Adipose tissue (tissue), 3 donors: ENCODE data around the gene OTULINL. TPM values are rescaled to one million over a fixed set of nuclear protein-coding genes. Genes with fewer than 3 reads are reported as not detected.

Source experiments
- H3K27ac ChIP-seq: one replicate; pipeline ENCODE4 v1.5.1; 2013; ENCODE audit warnings: low read depth, low read length
- WGBS, 3 donors: extraction: QIAGEN DNeasy Blood & Tissue Kit; methylation state at CpG; one replicate each; pipeline ENCODE4 v1.1.7; 2013; 5-methylcytosine and 5-hydroxymethylcytosine counted together
- polyA plus RNA-seq, 3 donors: library from polyadenylated mRNA; stranded (reverse); fragments of 200-250 nt; gene quantifications; one replicate each; pipeline ENCODE4 v1.2.3, GENCODE V29; 2013
- donor health status: healthy with polysubstance abuse.
- donor health status: Bipolar disorder and iron deficiency.
- donor health status: healthy.

Gene OTULINL
- polyA plus RNA-seq, 3 donors = 3.1 to 7.3 (median 3.1) TPM

DNA sequence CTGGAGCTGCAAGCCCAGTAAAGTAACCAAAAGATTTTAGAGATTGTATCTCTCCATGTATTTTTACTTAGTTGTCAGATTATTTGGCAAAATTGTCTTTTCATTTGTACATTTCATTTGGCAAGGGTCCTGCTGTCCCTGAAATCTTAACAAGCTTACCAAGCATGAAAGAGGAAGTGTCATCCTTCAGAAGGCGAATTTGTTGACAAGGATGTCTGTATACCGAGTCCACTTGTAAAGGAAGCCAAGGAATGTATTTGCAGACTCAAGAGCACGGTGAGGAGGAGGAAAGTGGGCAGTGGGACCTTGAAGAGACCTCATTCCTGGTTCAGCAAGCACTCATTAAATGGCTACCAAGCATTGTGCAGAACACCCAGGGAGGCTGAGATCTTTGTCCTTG lies 7.5 kb upstream of the OTULINL start:
- 25 to 72% (median 31%) methylated on average over 3 of the region's 3 CpGs for WGBS, 3 donors

DNA sequence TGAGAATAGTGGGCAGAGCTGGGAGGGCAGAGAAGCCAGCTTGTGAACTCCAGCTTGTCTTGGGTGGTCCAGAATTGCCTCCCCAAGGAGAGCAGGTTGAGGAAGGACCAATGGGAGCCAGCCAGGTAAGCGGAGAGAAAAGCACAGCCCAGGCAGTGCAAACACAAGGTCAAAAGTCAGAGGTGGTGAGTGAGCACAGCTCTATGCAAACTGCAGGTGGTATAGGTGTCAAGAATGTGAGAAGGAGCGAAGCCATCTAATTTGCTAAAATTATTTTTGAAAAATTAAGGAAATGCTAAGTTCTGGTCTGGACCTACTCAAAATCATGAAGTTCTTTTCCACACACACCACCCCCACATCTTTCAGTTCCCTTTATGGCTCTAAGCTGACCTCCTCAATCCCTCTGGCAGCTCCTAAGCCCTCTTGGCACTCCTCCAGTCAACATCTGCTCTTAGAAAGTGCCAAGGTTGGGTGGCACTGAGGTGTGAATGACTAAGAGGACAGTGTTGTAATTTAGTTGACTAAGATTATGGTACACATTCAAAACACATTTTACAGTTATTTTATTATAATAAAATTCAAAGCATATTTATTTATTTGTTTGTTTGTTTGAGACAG lies 6.6 kb upstream of the OTULINL start:
- H3K27ac ChIP-seq = no peak overlapping the region

More for the DNA sequence above, 7.5 kb upstream of the OTULINL start:
- no peak overlapping the region for H3K27ac ChIP-seq

GRCh38 chr5:14576206-14576605 lies 5.4 kb upstream of the OTULINL start:
- H3K27ac ChIP-seq = no peak overlapping the region
- 86 to 90% (median 86%) methylated on average over 7 of the region's 7 CpGs for WGBS, 3 donors

More for the DNA sequence above, 6.6 kb upstream of the OTULINL start:
- 80 to 92% (median 91%) methylated on average over 2 of the region's 2 CpGs for WGBS, 3 donors

- no peak overlapping the region for H3K27ac ChIP-seq
- 94 to 98% (median 97%) methylated on average over 40 of the region's 40 CpGs for WGBS, 3 donors
These were observed 4.4 kb upstream of the OTULINL start for GRCh38 chr5:14577079-14577725.

DNA sequence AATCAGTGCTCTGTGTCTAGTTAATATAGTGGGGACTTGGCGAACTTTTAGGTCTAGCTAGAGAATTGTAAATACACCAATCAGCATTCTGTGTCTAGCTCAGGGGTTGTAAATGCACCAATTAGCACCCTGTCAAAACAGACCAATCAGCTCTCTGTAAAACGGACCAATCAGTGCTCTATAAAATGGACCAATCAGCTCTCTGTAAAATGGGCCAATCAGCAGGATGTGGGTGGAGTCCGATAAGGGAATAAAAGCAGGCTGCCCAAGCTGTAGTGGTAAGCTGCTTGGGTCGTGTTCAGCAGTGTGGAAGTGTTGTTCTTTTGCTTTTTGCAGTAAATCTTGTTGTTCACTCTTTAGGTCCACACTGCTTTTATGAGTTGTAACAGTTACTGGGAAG lies 3.6 kb upstream of the OTULINL start:
- 86 to 92% (median 90%) methylated on average over 4 of the region's 4 CpGs for WGBS, 3 donors

DNA sequence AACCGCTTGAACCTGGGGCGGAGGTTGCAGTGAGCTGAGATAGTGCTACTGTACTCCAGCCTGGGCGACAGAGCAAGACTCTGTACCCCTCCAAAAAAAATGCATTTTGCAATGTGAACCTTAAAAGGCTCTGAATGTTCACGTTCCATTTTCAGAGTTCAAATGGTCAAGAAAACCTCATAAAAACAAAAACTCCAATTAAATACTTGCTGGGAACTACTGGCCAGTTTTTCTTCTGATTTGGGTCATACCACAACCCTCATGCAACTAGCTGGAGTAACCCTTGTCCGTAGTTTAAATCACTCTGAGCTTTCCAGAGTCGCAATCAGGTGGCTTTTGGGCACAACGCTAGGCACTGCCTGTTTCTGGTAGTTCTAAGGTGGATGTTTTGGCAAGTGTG lies 2.3 kb upstream of the OTULINL start:
- H3K27ac ChIP-seq = no peak overlapping the region
- WGBS, 3 donors = 89 to 93% (median 90%) methylated on average over 7 of the region's 7 CpGs

More for the DNA sequence above, 3.6 kb upstream of the OTULINL start:
- no peak overlapping the region for H3K27ac ChIP-seq

DNA sequence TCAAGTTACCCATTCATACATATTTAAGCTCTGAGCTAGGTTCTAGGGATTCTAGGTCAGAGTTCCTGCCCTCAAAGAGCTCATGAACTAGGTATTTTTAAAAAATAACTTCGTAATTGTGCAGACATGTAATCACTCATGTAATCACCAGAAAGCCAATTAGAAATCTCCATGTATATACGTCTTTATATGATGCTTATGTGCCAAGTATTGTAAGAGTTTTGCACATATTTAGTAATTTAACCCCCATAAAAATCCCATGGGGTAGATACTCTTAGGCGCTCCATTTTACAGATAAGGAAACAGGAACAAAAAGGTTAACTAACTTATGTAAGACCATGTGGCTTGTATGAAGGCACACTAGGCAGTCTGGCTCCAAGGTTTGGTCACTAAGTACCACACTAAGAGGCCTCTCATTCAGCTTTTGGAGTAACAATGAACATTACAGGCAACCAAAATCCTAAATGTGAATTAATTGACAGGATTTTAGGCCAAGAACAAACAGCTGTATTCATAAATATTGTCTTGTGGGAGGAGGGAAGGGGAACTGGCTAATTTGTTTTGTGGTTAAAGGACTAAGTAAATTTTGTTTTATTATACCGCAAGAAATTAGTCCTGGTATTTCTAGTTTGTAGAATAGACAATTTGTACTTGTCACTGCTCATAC lies 1.7 kb upstream of the OTULINL start:
- H3K27ac ChIP-seq = no peak overlapping the region
- 89 to 94% (median 92%) methylated on average over 4 of the region's 4 CpGs for WGBS, 3 donors

DNA sequence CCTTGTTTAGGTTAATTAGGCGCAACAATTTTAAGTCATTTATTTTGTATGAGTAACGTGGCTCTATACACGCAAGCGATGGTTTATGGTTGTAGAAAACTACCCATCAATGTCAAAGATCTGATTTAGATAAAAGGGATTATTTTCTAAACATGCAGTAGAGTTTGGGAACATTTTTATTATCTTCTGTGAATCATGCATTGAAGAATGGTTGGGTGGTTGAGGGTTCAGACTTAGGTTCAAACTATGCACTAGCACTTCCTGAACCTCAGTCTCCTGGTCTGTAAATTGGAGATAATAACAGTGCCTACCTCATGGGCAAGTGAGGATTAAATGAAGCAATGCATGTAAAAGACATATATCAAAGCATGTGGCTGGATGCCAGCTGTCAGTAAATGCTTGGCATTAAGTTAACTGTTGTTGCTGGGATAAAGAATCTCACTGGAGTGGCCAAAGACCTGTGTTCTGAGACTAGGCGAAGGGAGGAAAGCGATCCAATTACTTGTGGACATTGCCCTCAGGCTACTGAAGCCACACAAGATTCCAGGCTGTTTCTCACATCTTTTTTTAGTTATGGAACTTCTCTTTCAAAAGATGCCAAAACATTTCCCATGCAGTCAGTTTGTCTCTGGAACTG lies 1.1 kb upstream of the OTULINL start:
- no peak overlapping the region for H3K27ac ChIP-seq
- WGBS, 3 donors = 87 to 93% (median 93%) methylated on average over 6 of the region's 6 CpGs

GRCh38 chr5:14581891-14582796 lies 552 bp downstream of the OTULINL start:
- 3% methylated on average over 56 to 86 of the region's 86 CpGs for WGBS, 3 donors
- no peak overlapping the region for H3K27ac ChIP-seq

- H3K27ac ChIP-seq = no peak overlapping the region
- 38 to 49% (median 39%) methylated on average over 8 to 9 of the region's 9 CpGs for WGBS, 3 donors
These were observed 1.2 kb downstream of the OTULINL start for GRCh38 chr5:14582797-14583137.

DNA sequence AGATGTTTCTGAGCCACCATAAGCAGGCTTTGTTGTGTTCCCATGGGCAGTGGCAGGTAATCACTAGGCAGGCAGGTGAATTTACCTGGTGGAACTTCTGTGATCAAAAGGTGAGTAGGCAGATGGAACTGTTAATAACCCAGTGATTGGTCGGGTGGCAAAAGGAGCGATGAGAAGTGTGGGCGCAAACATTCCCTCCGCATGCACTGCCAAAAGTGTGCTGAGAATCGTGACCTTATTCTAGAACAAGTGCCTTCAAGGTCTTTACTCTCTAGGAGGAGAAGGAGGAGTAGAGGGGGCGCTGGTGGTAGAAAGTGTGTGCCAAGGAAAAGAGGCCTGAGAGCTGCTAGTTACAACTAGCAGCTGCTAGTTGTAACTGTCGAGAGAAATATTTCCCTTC lies 3.3 kb downstream of the OTULINL start:
- no peak overlapping the region for H3K27ac ChIP-seq

DNA sequence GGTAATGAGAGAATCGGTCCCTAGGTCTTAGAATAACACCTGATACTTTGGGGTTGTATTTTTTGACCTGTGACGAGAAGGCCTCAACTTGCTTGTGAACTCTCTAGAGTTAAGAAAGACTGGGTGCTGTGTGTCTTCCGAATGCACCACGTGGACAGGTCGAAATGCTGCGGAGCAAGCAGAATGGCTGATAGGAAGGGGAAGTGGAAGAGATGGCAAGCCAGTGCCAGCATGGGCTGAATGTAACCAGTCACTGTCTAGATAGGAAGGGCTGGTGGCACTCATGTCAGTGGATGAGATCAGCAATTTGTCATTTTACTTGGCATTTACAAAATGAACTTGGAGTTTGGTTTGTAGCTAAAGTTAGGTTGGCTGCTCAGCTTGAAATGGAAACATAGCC lies 5.6 kb downstream of the OTULINL start:
- WGBS, 3 donors = 63 to 92% (median 67%) methylated on average over 6 of the region's 6 CpGs
- H3K27ac ChIP-seq = no peak overlapping the region

More for the DNA sequence above, 3.3 kb downstream of the OTULINL start:
- WGBS, 3 donors = 43 to 92% (median 89%) methylated on average over 7 of the region's 7 CpGs

GRCh38 chr5:14588145-14588544 lies 6.6 kb downstream of the OTULINL start:
- WGBS, 3 donors = 46 to 91% (median 46%) methylated on average over 2 of the region's 2 CpGs
- no peak overlapping the region for H3K27ac ChIP-seq

DNA sequence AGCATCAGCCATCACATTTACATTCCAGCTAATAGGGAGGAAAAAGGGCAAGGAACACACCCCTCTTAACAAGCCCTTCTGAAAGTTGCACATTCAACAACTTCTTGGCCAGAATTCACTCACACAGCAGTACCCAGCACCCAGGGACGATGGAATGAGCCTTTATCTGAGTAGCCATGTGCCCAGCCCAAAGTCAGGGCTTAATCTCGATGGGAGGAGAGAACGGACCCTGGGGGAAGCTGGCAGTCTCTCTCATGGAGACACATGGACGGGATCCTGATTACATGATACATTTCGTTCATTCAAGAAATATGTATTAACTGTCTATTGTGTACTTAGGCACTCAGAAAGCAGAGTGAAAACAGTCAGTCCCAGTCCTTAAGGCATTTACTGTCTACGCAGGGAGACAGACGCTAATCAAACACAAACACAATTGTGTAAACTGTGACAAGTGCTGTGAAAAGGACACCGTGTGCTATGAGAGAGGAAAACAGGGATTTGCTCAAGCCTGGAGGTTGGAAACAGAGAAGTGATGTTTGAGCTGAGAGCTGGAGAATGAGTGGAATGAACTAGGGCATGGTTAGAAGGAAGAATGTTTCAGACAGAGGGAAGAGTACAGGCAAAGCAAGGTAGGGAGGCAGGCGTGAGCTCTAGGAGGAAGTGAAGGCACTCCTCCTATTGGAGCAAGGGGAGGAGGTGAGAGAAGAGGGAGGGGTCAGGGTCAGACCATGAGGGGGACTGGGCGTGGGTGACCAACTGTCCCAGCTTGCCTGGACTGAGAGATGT lies 7.4 kb downstream of the OTULINL start:
- H3K27ac ChIP-seq = no peak overlapping the region
- WGBS, 3 donors = 51 to 80% (median 79%) methylated on average over 10 of the region's 10 CpGs

DNA sequence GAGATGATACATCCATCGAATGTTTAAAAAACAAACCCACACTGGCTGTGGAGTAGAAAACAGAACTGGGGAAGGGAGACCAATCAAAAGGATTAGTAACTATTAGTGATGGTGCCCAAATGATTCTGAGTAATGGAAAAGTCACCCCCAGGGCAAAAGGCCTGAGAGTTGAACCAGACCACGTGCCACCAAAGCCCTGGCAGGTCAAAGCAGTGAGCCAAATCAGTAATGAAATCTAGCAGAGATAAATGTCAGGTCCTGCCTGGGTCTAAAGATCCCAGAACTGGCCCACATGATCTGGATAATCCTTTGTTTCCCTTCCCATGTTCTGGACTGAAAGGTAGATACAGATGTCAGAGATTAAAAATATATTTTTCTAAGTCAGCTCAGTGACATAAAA lies 9.4 kb downstream of the OTULINL start:
- 75 to 88% (median 86%) methylated on average over 2 of the region's 2 CpGs for WGBS, 3 donors
- no peak overlapping the region for H3K27ac ChIP-seq

- 60 to 93% (median 69%) methylated on average over 2 of the region's 2 CpGs for WGBS, 3 donors
- no peak overlapping the region for H3K27ac ChIP-seq
These were observed 10.0 kb downstream of the OTULINL start for GRCh38 chr5:14591548-14591947.

GRCh38 chr5:14593326-14594021 lies 11.9 kb downstream of the OTULINL start:
- H3K27ac ChIP-seq = no peak overlapping the region
- 52 to 90% (median 58%) methylated on average over 4 of the region's 4 CpGs for WGBS, 3 donors
